Peyer's patch (tissue), 4 donors: Measurements from ENCODE around the gene OVAAL.

Source experiments
- POLR2A ChIP-seq, 2 donors: fragments of 450-650 bp; IDR thresholded peaks; one replicate each; pipeline ENCODE4 v1.5.1; 2017; ENCODE audit warnings: antibody characterized with exemption in 2 of 2, mild to moderate bottlenecking in 2 of 2, moderate library complexity in 2 of 2
- TF ChIP-seq, protein P1 (sequence below), 6 experiments: fragments of 450-650 bp in 4 of 6; fragments of 200-600 bp in 2 of 6; sonication (generic) in 1 of 6; IDR thresholded peaks; one replicate each; pipeline ENCODE4 v1.5.1; 2017 to 2019; ENCODE audit warnings: antibody characterized with exemption in 6 of 6, mild to moderate bottlenecking in 3 of 6, moderate library complexity in 1 of 6

DNA sequence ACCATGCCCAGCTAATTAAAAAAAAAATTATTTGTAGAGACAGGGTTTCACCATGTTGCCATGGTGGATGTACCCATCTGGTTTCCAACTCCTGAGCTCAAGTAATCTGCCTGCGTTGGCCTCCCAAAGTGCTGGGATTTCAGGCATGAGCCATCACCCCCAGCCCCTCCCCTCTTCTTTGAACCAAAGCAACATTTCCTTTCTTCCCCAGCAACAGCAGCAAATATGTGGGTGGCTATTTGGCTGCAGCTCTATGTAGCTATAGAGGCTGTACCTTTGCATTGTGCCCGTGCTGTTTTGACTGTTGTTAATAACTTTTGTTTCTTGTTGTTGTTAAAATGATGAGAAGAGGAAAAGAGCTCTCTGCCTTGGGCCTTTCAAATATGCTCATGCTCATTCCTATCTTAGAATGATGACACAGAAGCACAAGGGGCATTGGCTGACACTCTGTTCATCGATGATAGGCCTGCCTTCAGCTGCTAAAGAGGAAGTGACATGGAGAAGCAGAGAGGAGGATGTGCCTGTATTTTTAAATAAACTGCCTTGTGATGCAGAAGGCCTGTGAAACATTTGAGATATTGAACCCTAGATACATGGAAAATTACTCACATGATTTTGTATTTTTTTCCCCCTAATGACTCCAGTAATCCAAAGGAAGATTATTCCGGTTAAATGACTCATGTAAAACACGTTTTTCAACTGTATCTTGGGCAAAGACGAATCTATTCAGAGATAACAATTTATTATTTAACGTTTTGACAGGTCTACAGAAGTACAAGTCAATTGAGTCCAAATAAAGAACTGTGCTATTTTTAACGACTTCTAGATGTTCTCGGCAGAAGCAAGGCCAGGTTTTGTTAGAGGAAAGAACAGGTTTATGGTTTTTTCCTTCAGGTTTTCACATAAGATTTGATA, 52.5 kb downstream of the OVAAL start:
- TF ChIP-seq, protein P1, sequence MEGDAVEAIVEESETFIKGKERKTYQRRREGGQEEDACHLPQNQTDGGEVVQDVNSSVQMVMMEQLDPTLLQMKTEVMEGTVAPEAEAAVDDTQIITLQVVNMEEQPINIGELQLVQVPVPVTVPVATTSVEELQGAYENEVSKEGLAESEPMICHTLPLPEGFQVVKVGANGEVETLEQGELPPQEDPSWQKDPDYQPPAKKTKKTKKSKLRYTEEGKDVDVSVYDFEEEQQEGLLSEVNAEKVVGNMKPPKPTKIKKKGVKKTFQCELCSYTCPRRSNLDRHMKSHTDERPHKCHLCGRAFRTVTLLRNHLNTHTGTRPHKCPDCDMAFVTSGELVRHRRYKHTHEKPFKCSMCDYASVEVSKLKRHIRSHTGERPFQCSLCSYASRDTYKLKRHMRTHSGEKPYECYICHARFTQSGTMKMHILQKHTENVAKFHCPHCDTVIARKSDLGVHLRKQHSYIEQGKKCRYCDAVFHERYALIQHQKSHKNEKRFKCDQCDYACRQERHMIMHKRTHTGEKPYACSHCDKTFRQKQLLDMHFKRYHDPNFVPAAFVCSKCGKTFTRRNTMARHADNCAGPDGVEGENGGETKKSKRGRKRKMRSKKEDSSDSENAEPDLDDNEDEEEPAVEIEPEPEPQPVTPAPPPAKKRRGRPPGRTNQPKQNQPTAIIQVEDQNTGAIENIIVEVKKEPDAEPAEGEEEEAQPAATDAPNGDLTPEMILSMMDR (IDR thresholded peaks at IDR 0.05): no peak
- TF ChIP-seq POLR2A (IDR thresholded peaks at IDR 0.05): no peak
